Measurements from ENCODE around the gene GPANK1. TPM values are rescaled to one million over a fixed set of nuclear protein-coding genes. Genes with fewer than 3 reads are reported as not detected.

The GPANK1 gene
- total and polyA plus RNA-seq, 2 of the 13 experiments (the other 11 are each of a cell fraction or from before 2014, with no cell fraction given): 15.4 to 22.8 TPM

- TF ChIP-seq HES4 (CRISPR knock-in tag; IDR thresholded peaks at IDR 0.05; ENCODE audit: borderline replicate concordance): 0 out of 2 replicates have a peak, but pooled peaks have one; percentile 48
- TF ChIP-seq CEBPB (IDR thresholded peaks at IDR 0.05; ENCODE audit: borderline replicate concordance, low read depth, low read length): no peak
- no peak for TF ChIP-seq ZNF879 (CRISPR knock-in tag; IDR thresholded peaks at IDR 0.05)
- TF ChIP-seq ZNF251 (CRISPR knock-in tag; IDR thresholded peaks at IDR 0.05): no peak
- 0 out of 2 replicates have a peak, but pooled peaks have one; percentile 31 for TF ChIP-seq ZNF180 (CRISPR knock-in tag; IDR thresholded peaks at IDR 0.05; ENCODE audit: borderline replicate concordance, low read depth)
- 0 out of 2 replicates have a peak, but pooled peaks have one; percentile 53 for TF ChIP-seq RFXAP (CRISPR knock-in tag; IDR thresholded peaks at IDR 0.05; ENCODE audit: borderline replicate concordance)
- 0 out of 2 replicates have a peak, but pooled peaks have one; percentile 33 for TF ChIP-seq SNAPC5 (CRISPR knock-in tag; IDR thresholded peaks at IDR 0.05; ENCODE audit: borderline replicate concordance)
- no peak for TF ChIP-seq ZNF101 (CRISPR knock-in tag; IDR thresholded peaks at IDR 0.05; ENCODE audit: borderline replicate concordance, low read depth)
- peak; percentile 27; the same call in 1 of the 2 replicates for TF ChIP-seq GATAD2A (CRISPR knock-in tag; IDR thresholded peaks at IDR 0.05)
- peak; percentile 80 for TF ChIP-seq TARDBP (CRISPR knock-in tag; IDR thresholded peaks at IDR 0.05)
- TF ChIP-seq ZNF841 (CRISPR knock-in tag; IDR thresholded peaks at IDR 0.05; ENCODE audit: borderline replicate concordance): no peak
- no peak; the same call in none of the 2 replicates for TF ChIP-seq ZNF550 (CRISPR knock-in tag; IDR thresholded peaks at IDR 0.05; ENCODE audit: borderline replicate concordance)
- 0 out of 4 replicates have a peak, but pooled peaks of 1 of the 2 experiments have one; percentile 1 for TF ChIP-seq EP300 (IDR thresholded peaks at IDR 0.05; ENCODE audit: low read depth in 2 of 2, low read length in 2 of 2)
- no peak for TF ChIP-seq EP300 (CRISPR knock-in tag; IDR thresholded peaks at IDR 0.05; ENCODE audit: borderline replicate concordance)
- no peak for TF ChIP-seq CCAR2 (optimal IDR thresholded peaks at IDR 0.05; ENCODE audit: low read depth, low read length)
- TF ChIP-seq ZNF784 (CRISPR knock-in tag; IDR thresholded peaks at IDR 0.05; ENCODE audit: borderline replicate concordance): peak; percentile 5; the same call in 1 of the 2 replicates
- peak; percentile 30; a peak in 1 of 4 replicates for TF ChIP-seq KLF16 (CRISPR knock-in tag; IDR thresholded peaks at IDR 0.05)
- TF ChIP-seq ZNF260 (CRISPR knock-in tag; IDR thresholded peaks at IDR 0.05; ENCODE audit: borderline replicate concordance, low read depth): no peak
- 0 out of 2 replicates have a peak, but pooled peaks have one; percentile 50 for TF ChIP-seq AHR (CRISPR knock-in tag; IDR thresholded peaks at IDR 0.05)
- TF ChIP-seq JUN (CRISPR knock-in tag; IDR thresholded peaks at IDR 0.05): no peak
- TF ChIP-seq ZNF232 (CRISPR knock-in tag; IDR thresholded peaks at IDR 0.05; ENCODE audit: borderline replicate concordance): no peak
- TF ChIP-seq ZNF773 (CRISPR knock-in tag; IDR thresholded peaks at IDR 0.05; ENCODE audit: borderline replicate concordance): 0 out of 2 replicates have a peak, but pooled peaks have one; percentile 29
- peak; percentile 21; the same call in 1 of the 2 replicates for TF ChIP-seq HBP1 (CRISPR knock-in tag; IDR thresholded peaks at IDR 0.05; ENCODE audit: low read depth)
- TF ChIP-seq POLR2G (IDR thresholded peaks at IDR 0.05; ENCODE audit: low read depth, low read length): peak; percentile 91
- peak; percentile 83 for TF ChIP-seq TAF1 (CRISPR knock-in tag; IDR thresholded peaks at IDR 0.05)
- peak; percentile 81 for TF ChIP-seq SIN3A (IDR thresholded peaks at IDR 0.05; ENCODE audit: borderline replicate concordance, low read depth, low read length)
- peak; percentile 98 for TF ChIP-seq CREM (IDR thresholded peaks at IDR 0.05)
- no peak for TF ChIP-seq CREM (CRISPR knock-in tag; IDR thresholded peaks at IDR 0.05)
- 0 out of 2 replicates have a peak, but pooled peaks have one; percentile 68 for TF ChIP-seq PAWR (CRISPR knock-in tag; IDR thresholded peaks at IDR 0.05; ENCODE audit: borderline replicate concordance)
Observed at GRCh38 chr6:31665501-31666336, 922 bp upstream of the GPANK1 start, which contains the start of gene CSNK2B (continued).

Data from HepG2 (cell line).